Right forelimb (tissue), 1 donor: ENCODE measurements around the gene ELMO1.

Experiments
- DNase-seq: peaks from one replicate; pipeline ENCODE4 v3.0.0-alpha.2; 2018

Gene ELMO1

GRCh38 chr7:36961693-36962092 lies 487.0 kb downstream of the ELMO1 start:
- DNase-seq: no peak

GRCh38 chr7:36961097-36961496 lies 487.6 kb downstream of the ELMO1 start:
- DNase-seq: no peak

- DNase-seq: no peak
Observed at GRCh38 chr7:36960105-36960504, 488.6 kb downstream of the ELMO1 start.

GRCh38 chr7:36958111-36958733 lies 490.4 kb downstream of the ELMO1 start:
- no peak for DNase-seq

DNA sequence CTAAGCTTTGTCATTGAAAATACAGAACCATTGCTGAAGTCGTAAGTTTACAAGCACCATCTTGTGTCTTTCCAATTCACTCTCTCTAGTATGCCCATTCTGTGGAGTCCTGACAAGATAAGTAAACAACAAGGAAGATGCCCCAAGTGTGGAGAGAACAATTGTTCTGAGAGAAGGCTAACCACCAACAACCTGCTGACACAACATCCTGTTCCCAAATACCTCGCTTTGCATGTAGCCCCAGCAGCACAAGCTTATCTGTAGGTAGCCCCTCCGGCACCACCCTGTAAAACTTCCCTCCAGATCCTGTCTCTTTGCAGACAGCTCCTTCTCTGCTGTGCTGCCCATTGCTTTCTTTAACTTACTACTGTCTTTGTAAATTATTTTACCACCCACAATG lies 491.0 kb downstream of the ELMO1 start:
- no peak for DNase-seq

GRCh38 chr7:36956814-36957213 lies 491.9 kb downstream of the ELMO1 start:
- no peak for DNase-seq

- DNase-seq: no peak
Observed at GRCh38 chr7:36955456-36956129, 493.1 kb downstream of the ELMO1 start.

DNA sequence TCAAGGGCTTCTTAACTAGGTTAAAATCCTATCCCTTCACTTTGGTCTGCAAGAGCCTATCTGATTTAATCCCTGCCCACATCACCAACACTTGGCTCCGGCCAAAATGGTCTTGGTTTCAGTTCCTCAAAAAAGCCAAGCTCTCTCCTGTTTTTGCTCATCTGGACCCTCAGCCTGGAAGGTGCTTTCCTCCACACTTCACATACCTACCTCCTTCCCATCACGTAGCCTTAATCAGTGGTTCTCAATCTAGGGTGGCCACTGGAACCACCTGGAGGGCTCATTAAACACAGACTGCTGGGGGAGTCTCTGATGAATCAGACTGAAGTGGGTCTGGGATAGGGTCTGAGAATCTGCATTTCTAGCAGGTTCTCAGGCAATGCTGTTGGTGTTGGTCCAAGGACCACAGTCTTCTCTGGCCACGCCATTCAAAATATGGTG lies 497.4 kb downstream of the ELMO1 start:
- DNase-seq: no peak

DNA sequence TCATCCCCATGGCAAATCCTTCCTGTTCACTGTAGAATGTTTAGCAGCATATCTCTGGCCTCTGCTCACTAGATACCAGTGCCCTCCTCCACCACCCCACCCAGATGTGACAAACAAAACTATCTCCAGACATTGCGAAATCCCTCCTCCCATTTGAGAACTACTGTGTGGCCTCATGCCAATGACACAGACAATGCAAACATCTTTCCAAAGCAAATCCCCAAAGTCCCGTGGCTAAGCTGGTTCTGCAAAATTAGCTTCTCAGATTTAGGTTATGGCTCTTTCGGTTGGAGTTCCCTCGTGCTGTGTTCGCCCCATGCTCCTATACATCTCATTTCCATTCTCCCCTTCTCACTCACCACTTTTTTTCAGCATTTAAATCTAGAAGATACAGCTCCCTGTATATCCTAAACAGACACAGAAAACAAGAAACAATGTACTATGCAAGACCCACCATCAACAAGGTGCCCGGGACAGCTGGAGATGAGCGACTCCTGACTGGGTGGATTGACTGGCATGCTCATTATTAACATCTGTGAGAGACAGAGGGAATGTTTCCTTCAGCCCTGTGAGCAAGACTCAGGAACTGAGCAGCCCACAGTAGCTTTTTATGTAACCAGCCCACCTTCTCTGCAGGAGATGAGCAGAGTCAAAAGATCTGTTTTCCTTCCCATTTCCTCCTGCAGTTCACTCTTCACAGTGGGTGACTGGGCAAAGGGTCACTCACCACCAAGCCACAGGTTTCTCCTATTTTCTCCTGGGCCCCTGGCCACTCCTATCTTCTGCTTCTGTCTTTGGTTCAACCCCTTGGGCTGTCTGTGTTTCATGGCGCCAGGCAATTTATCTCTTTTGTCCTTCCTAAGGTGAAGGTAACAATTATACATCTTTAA lies 498.7 kb downstream of the ELMO1 start:
- no peak for DNase-seq

DNA sequence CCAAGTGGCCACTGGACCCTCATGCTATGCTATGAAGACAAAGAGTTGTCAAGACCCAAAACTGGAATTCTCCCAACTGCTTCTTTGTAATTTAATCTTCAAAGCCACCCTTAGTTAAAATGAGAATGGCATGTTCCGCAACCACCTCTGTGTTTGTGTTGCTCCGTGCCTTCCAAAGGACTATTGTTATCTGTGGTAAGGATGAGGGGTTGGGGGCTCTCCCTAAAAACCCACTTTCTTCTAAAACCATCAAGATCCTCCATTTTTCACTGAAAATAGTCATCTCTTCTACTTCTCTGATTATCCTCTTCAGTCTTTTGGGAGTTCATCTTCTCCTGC lies 502.3 kb downstream of the ELMO1 start:
- DNase-seq: no peak

GRCh38 chr7:36945612-36946400 lies 502.9 kb downstream of the ELMO1 start:
- DNase-seq: no peak

- no peak for DNase-seq
Observed at GRCh38 chr7:36944838-36945237, 503.8 kb downstream of the ELMO1 start.

DNA sequence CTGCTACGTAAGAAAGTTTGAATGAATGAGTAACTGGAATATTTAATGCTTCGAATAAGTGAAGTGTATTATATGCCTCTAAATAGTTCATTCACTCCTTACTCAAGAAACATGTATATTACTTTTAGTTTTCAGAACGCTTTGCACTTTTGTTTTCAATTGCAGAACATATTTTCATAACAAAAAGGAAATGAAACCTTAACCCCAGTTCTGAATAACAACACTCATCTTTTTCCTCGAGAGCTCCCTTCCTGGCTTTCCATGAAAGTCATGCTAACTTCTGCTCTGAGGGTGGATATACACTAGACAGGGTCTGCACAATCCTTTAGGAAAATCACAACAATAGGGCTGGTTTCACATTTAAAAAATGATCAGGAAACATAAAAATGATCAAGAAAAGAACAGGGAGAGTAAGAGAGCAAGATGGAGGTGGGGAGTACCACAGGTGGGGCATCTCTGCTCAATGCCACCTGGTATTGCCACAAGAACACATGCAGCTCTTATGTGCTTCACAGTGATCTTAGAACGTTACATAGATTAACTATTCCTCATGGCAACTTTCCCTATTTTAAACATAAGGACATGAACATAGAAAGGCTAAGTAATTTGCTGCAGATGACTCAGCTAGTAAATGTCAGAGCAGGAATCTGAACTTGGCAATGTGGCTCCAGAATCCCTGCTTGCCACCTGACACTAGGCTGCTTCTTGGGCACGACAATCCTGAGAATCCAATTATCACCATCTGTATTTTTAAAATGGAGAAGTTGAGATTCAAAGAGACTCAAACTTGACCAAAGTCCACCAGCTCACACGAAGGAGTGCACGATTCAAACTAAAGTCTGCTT lies 504.9 kb downstream of the ELMO1 start:
- DNase-seq: no peak

GRCh38 chr7:36942955-36943354 lies 505.7 kb downstream of the ELMO1 start:
- no peak for DNase-seq

GRCh38 chr7:36942541-36942940 lies 506.1 kb downstream of the ELMO1 start:
- no peak for DNase-seq

DNA sequence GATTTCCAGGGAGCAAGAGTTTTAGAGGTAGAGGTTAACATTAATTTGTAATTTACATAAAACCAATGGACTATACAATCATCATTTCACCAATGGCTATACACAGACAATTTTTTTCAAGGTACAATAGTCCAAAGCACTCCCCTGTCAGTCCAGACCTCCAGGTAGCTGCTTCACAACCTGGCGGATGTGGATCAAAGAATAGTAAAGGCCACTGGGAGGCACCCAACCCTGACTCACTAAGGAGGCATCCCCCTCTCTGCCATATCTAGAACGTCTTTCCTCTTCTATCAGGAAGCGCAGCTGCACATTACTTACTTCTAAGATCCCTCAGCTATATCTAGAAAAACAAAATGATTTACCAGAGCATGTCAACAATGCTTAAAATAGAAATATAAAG lies 506.6 kb downstream of the ELMO1 start:
- DNase-seq: no peak

DNA sequence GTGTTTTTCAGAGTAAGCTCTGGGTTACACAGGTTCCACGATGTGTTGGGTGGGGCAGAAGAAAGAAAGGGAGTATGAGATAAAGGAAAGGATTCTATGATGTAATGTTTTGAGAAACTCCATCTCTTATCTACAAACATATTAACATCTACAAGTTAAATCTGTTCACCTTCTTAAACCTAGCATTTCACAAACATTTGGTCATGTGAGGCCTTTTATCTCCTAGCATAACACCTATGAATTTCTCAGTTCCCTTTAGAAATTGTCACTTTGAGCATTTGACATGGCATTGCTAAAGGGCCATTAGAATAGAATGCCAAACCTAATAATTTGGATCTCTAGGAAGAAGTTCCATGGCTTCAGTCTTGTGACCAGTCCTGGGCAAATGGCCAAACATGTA lies 507.3 kb downstream of the ELMO1 start:
- DNase-seq: no peak

DNA sequence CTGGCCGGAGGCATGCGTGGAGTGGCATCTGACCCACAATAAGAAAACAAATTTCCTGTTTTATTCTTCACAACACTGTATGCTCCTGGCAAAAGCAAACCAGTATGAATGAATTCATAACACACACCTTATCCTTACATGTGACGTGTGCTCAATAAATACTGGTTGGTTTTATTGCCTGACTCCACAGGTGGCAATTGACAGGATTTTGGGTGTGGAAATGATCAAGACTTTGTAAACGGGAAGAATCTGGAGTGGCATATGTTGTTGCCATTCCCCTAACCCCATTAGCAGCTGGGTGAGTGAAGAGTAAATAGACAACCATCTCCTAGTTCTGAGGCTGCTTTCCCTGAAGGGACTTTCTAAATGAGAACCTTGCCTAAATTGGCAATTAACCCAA lies 508.8 kb downstream of the ELMO1 start:
- no peak for DNase-seq

GRCh38 chr7:36937754-36938563 lies 510.7 kb downstream of the ELMO1 start:
- DNase-seq: no peak

GRCh38 chr7:36931892-36932291 lies 516.8 kb downstream of the ELMO1 start:
- DNase-seq: no peak

DNA sequence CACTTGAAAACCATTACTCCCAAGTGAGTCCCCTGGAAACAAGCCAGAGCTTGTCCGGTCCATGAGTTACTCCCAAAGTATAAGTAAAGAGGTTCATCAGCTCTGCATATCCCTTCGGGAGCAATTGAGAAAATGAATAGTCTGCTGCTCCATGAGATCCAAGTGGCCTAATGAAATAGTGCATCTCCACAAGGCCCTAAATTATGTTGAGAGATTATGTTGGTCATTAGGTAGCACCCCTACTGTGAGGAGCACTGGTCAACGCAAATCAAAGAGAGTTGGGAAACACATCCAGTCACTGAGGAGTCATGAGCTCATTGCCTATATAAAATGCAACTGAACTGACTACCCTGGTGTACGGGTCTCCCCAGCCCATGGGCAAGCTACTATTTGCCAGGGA lies 518.9 kb downstream of the ELMO1 start:
- no peak for DNase-seq
